Skeletal muscle cell (primary cell): ENCODE data around the gene EIF2D.
A peak's percentile ranks its signal among the peaks of the same experiment; 100 is the strongest.
"Not testable (repeated sequence)": the region's sequence is repeated elsewhere in the genome, so short reads cannot be mapped to it uniquely, and the experiment has no call there.

Experiments
- DNase-seq: peaks from one replicate; pipeline ENCODE4 v3.0.0-alpha.2; 2010; ENCODE audit warnings: low read depth
- H3K4me3 ChIP-seq: 2 replicates; pipeline ENCODE4 v1.5.1; 2011; ENCODE audit warnings: low read depth, mild to moderate bottlenecking, control low read depth, low read length, moderate library complexity

The EIF2D gene, protein sequence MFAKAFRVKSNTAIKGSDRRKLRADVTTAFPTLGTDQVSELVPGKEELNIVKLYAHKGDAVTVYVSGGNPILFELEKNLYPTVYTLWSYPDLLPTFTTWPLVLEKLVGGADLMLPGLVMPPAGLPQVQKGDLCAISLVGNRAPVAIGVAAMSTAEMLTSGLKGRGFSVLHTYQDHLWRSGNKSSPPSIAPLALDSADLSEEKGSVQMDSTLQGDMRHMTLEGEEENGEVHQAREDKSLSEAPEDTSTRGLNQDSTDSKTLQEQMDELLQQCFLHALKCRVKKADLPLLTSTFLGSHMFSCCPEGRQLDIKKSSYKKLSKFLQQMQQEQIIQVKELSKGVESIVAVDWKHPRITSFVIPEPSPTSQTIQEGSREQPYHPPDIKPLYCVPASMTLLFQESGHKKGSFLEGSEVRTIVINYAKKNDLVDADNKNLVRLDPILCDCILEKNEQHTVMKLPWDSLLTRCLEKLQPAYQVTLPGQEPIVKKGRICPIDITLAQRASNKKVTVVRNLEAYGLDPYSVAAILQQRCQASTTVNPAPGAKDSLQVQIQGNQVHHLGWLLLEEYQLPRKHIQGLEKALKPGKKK

DNA sequence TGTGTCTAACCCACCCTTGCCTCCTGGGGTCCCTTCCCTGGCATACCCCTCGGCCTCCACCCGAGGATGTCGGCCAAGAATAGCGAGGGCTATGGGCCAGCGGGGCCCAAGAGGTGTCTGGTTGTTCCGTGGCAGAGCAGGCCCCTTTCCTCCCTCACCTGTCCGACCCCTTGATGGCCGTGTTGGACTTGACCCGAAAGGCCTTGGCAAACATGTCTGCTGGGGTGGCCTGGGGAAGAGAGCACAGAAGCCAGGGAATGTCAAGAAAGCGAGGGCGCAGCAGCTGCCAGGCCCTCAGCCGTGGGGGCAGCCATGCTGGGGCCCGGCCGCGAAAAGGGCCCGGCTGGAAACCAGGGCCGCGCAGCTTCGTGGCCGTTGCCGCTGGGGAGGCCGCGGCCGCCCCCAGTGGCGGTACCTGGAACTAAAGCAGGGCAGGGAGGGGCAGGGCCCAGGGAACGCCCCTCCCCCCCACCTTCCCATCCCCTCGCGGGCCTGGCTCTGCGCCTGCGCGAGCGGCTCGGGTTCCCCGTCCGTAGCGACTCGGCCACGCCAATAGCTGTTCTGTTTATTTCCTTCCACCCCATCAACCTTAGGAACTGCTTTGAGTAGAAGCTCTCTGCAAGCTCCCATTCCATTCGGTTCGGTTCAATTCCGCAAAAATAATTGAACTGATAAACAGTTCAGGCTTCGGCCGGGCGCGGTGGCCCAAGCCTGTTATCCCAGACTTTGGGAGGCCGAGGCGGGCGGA, at the start of gene EIF2D:
Gene EIF2D, minus strand, starts transcription at position 337 of the 748 bp plus-strand sequence. Its CDS starts 123 bp downstream, at position 214.
- peak within 1 kb of the TSS; percentile 85 for H3K4me3 ChIP-seq
- DNase-seq: peak; percentile 60

DNA sequence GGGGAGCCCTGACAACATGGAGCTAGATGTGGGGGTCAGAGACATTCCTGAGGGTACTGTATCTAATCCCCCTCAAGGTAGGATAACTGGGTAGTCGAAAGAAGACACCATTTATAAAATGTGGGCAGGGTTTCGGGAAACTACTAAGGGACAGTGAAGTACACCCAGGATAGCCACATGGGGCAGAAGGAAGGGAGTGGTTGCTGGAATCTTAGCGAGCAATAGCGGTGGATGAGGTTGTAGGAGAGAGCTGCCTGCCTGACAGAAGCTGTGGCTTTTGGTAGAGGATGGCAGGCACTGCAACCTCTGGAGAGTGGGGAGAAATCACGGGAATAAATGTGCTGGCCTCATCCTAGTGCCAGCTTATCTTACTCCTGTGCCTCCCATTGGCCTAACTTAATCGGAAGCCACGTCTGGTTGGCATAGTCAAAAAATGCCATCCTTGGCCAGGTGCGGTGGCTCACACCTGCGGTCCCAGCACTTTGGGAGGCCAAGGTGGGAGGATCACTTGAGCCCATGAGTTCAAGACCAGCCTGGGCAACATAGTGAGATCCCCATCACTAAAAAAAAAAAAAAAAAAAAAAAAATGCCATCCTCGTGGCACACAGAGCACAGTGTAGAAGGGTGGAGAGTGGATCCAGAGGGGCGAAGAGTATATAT, 49.0 kb upstream of the EIF2D start:
- no peak for DNase-seq

DNA sequence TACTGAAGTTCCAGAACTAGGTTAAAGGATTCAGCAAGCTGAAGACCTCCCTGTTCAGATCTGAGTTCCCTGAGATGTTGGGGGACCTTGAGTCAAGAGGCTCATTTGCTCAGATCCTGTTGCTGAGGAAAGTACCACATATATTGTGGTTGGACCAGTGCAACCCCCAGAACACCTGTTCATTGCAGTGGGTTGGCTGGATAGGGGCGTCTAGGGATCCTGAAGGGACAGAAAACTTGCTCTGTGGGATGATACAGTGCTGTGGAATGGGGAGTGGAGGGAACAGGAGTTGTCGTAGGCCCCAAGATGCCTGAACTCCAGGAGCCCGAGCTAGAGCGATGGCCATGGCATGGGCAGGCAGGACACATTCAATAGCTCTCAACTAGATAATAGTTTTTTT, 47.9 kb upstream of the EIF2D start:
- H3K4me3 ChIP-seq: no peak overlapping the region
- DNase-seq: no peak

More for the DNA sequence above, 49.0 kb upstream of the EIF2D start:
- no peak overlapping the region for H3K4me3 ChIP-seq

DNA sequence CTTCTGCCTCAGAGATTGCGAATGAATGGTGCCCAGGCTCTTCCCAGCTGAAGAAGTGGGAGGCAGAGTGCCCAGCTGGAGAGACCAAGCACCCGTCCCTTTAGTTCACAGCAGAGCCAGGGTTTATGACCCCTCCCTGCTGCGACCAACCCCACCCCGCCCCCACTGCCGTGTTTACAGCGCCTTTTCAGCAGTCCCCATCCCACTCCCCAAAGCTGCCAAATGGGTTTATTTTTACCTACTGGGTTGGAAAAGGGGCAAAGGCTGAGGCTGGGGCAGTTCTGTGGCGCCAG, 46.7 kb upstream of the EIF2D start:
- no peak overlapping the region for H3K4me3 ChIP-seq
- DNase-seq: no peak

DNA sequence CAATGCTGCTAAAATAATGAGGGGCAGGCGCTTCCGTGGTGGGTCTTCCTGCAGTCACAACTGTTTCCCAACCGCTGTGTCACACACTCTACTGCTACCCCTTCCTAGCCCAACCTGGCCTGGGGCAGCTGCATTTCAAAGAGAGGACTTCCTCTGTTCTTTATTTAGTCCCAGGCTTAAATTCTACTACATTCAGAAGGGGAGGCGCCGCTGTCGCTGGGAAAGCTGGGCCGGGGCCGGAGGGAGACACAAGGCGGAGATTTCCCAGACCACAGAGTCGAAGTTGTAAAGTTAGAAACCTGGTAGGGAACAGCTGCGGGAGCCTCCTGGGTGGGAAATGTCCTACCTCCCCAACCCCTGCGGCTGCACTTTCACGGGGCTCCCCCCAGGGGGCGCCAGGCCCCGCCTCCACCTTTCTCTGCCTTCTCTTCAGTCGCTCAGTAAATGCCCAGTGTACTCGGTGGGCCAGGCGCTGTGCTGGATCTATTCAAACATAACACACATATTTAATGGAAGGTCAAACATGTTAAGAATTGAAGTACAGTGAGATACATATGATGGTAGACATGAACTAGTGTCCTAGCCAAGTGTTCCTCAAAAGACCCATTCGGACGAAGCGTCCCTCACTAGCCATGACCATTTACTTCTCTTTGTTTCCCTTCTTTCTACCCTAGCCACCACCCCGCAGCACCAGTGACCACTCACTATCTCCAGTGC, 46.2 kb upstream of the EIF2D start:
- no peak for DNase-seq

DNA sequence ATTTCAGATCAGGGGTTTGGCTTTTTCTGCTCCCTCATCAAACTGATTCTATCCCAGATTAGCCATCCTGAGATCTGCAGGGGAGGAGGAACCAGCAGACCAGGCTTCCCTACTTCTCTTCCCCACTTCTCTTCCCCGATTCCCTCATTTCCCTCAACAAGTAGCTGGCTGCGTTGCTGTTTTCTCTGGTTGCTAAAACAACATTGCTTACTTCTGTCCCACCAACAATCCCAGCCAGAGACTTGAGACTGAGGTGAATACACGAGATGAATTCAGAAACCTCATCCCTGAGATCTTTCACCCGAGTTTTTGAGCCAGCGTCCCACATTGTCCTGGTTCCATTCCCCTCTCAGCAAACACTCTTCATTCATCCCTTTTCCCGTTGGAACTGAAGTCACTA, 45.5 kb upstream of the EIF2D start:
- H3K4me3 ChIP-seq: no peak overlapping the region
- DNase-seq: no peak

More for the DNA sequence above, 46.2 kb upstream of the EIF2D start:
- H3K4me3 ChIP-seq: no peak overlapping the region

DNA sequence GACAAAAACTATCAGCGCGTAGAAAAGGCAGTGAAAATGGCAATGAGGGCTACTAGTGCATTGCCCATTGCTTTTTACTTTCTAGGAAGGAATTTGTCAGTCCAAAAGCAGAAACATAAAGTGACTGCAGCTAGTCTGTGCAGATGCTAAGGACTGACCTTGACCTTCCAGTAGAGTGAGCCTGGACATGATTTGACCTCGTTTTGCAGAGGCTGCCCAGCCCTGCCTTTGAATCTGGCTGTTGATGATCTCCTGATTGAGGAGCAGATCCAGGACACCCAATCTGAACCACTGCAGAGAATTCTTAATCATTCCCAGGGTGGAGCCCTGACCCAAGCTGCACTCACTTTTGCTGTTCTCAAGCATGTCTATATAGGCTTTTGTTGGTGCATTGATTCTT, 44.7 kb upstream of the EIF2D start:
- DNase-seq: no peak
- no peak overlapping the region for H3K4me3 ChIP-seq

DNA sequence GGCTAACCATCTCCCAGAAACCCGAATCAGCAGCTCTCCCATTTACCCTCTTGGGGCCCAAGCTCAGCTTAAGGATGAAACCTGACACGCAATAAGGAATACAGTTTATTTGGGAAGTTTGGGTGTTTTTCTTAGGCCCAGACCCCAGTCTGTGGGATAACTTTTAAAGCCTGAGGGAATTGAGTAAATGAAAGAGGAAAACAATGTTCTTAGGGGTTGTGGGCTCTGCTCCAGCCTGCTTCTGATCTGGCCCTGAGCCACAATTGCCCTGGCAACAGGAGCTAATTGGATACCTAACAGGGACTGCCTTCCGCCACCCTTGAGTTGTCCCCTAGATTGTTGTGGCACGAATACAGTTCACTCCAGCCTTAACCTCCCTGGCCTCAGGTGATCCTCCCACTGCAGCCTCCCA, 43.2 kb upstream of the EIF2D start:
- no peak for DNase-seq

DNA sequence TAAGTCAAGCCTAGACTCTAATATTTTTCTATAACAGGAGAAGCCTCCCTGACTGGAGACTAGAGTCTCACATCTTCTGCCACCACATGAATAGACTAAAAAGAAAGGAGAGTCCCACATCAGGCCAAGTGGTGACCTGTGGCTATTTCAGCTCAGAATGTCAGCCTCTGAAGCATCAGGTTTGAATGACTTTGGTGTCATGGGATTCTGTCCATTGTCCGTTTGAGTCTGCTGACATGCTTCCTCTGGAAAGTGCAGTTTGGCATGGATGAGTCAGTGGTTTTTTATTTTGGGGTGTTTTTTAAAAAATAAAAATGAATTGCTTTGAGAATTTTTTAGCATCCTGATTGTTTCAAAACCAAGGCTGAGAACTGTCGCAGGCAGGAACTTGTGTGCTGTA, 42.6 kb upstream of the EIF2D start:
- DNase-seq: no peak

More for the DNA sequence above, 43.2 kb upstream of the EIF2D start:
- H3K4me3 ChIP-seq: no peak overlapping the region

DNA sequence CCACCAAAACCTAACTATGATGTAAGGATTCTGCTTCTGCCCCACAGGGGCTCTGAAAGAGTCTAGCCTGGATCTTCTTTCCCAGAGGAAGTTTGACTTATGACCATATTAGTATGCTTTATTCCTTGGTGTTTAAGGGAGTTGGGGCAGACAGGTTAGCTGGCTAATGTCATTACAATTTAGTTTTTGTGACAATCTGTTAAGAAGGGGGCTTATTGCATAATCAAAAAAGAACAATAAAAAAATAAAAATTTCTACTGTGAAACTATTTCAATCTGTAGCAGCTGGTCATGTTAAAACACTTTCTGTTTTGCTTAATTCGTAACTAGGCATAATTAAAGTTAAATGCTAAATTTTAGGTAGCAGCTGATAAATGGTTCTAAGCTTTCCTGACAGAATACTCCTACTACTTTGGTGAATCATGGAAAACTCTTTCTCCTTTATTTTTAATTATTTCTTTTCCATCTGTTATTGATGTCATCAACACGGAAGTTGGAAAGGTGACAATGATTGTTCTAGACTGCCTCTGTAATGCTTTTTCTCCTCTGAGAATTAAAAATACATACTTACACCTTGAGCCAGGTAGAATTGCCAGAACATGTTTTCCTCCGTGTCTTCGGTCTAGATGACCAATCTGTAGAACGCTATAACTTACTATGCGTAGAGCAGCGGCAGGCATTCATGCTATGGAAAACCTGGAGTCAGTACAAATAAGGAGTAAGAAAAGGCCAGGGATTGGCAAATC, 41.6 kb upstream of the EIF2D start:
- no peak for DNase-seq

More for the DNA sequence above, 42.6 kb upstream of the EIF2D start:
- no peak overlapping the region for H3K4me3 ChIP-seq

DNA sequence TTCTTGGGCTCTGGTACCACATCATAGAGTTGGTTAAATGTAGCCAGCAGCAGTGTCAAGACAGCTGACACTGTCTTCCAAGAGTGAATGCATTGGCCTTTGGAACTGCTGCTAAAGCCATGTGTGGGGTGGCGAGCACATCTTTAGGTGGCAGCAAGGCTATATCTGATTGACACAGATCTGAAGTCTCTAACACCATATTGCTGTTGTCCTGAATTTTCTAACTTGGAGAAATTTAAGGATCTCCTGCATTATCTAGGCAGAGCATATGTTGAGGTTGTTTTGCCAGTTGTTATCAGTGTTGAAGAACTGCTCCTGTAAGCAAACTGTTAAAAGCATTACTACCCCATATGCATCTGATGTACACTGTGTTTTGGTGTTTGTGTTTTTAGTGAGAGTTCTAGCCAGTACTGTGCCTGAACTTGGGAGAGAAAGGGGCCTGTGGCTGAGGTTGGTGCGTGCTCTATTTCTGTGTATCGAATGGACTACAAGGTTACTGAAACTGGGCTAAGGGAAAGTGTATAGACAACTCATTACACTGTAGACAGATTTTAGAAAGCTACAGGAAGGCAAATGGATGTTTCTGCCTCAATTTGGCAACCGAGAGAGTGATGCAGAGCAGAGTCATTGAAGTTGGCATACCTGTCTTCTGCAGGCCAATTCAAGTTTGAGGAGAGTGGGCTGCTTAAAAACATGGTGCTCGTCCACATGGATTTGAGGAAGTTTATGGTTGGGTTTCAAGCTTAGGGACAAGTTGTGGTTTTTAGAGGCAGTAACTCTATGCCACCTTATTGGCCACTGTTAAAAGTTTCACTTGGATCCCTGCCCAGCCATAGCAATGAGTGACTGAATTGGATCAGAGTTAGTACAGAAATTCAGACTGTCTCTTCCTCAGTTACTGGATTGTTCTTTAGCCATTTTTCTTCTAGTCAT, 40.0 kb upstream of the EIF2D start:
- no peak overlapping the region for H3K4me3 ChIP-seq
- DNase-seq: no peak

More for the DNA sequence above, 41.6 kb upstream of the EIF2D start:
- H3K4me3 ChIP-seq: no peak overlapping the region

DNA sequence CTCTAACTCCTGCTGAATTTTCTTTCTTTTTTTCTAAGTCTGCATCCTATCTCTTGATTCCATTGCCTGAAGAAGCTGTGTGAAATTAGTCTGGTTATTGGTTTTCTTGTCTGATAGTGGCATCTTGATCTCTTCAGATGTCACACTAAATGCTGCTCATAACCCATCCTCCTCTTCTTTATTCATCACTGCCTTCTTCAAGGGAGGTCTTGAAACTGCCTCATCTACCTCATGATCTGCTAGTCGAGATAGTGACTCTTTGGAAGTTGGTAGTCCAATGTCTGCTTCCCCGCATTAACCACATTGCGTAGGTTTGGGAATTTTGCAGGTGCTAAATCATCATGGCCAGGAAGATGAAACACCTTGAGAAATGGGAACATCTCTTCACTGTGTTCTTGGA, 38.7 kb upstream of the EIF2D start:
- DNase-seq: no peak

DNA sequence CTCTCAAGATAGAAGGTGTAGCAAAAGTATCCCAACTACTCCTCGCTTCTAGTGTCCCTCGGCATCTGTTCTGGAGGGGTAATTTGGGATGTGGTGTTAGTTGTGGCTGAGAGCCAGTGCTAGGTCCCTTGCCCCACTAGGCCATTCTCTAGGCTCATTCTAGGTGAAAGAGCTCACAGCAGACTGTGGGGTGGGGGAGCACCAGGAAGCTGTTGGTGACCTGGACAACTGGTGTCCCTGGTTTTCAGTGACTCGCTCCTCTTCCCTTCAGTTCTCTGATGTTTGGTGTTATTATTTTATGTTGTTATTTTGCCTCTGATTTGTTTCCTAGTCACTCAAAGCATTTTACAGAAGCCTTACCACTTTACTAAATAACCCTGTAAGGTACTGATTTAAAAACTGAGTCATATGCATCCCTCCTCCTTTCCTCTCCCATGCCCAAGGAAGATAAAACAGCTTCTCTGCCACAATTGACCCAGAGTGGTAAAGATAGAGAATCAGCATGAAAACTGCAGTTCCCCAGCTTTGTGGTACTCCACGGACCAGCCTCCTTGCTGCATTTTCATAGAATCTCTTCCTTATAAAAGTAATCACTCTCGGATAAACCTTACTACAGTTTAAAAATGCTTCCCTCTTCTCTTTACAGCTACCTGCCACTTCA, 37.1 kb upstream of the EIF2D start:
- no peak overlapping the region for H3K4me3 ChIP-seq
- no peak for DNase-seq

More for the DNA sequence above, 38.7 kb upstream of the EIF2D start:
- no peak overlapping the region for H3K4me3 ChIP-seq

DNA sequence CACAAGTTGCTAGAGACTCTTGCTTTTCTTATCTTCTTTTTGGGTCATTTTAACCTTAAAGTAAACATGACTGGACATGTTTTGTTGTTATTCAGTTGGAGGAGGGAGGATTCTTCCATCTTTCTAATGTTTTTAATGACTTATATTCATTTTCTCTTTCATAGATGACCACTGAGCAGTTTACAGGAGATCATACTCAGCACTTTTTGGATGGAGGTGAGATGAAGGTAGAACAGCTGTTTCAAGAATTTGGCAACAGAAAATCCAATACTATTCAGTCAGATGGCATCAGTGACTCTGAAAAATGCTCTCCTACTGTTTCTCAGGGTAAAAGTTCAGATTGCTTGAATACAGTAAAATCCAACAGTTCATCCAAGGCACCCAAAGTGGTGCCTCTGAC, 35.0 kb upstream of the EIF2D start:
- no peak for DNase-seq
- H3K4me3 ChIP-seq: no peak overlapping the region

DNA sequence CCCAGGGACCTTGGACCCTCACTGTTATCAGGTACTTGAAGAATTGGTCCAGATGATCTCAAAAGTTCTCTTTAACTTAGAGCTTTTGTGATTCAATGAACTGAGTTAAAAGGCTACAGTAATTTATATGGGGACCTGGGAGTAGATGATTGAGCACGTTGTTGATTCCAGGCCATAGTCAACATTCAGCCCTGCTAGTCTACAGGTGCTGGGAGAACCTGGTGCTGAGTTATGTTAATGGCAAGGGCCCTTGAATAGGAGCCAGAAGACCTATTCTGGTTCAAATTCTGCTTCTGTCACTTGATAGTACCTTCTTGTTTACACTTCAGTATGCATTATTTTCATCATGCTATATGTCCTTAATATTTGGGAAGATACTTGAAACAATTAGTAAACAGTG, 34.2 kb upstream of the EIF2D start:
- no peak for DNase-seq
- no peak overlapping the region for H3K4me3 ChIP-seq

DNA sequence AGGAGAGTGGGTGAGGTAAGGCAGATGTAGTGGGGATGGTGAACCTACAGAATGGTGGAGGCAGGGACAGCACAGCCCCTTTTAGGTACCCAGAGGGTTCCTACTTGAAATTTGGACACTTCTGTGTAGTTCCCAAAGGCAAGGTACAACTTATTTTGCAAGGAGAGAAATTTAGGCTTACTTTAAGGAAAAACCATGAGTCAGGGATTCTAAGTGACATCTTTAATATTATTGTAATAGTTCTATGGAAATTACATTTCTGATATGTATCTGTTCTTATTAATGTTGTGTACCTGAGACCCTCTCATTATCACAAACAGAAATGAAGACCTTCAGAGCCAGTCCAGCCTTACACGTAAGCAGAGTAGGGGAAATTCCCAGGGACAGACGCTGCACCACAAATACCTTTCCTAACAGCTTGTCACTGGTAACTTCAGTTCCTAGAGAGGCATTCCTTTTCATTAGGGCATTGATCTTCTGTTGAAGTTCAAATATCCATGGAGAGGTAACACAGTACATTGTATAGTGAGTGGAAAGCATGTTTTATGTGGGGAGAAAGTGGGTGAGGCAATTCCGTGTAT, 30.9 kb upstream of the EIF2D start:
- no peak overlapping the region for H3K4me3 ChIP-seq
- no peak for DNase-seq

DNA sequence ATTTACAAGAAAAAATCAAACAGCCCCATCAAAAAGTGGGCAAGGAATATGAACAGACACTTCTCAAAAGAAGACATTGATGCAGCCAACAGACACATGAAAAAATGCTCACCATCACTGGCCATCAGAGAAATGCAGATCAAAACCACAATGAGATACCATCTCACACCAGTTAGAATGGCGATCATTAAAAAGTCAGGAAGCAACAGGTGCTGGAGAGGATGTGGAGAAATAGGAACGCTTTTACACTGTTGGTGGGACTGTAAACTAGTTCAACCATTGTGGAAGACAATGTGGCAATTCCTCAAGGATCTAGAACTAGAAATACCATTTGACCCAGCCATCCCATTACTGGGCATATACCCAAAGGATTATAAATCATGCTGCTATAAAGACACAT, 29.8 kb upstream of the EIF2D start:
- not testable (repeated sequence) for H3K4me3 ChIP-seq, DNase-seq
